SH-SY5Y (cell line): ENCODE data around the gene KRT39.

ENCODE experiments used
- GATA2 ChIP-seq: IDR thresholded peaks from 2 replicates; pipeline ENCODE4 v1.6.1; 2011; ENCODE audit warnings: mild to moderate bottlenecking, low read depth, low read length
- GATA3 ChIP-seq: IDR thresholded peaks from 2 replicates; pipeline ENCODE4 v1.6.1; 2011; ENCODE audit warnings: low read depth, mild to moderate bottlenecking, low read length, moderate library complexity

DNA sequence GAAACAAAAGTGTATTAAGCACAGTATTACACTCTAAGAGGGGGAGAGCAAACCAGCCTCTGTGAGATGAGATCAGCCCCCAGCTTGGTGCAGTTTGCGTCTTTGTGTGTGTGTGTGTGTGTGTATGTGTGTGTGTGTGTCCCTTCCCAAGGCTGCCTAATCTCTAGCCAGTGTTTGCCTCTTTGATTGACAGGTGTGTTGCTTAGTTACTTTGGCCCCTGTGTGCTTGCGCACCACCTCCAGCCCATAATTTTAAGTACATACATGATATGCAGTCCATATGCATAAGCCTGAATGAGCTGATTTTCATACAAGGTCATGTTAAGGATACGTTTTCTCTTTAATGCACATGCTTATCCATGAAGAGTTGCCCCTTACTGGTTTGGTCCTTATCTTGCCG, 35.0 kb upstream of the KRT39 start:
- TF ChIP-seq GATA3 (no peak), GATA2 (no peak)
